NCI-H2107 (cell line): ENCODE measurements around the gene RBM45.
"Not testable (repeated sequence)": the region's sequence is repeated elsewhere in the genome, so short reads cannot be mapped to it uniquely, and the experiment has no call there.

Experiments
- DNase-seq: peaks from one replicate; lab custom pipeline; 2025; lab: John Stamatoyannopoulos, UW

RBM45 gene

GRCh38 chr2:178112202-178113152 lies at the start of gene RBM45:
RBM45 (plus strand) TSS chr2:178112437; CDS start chr2:178112547, 110 bp downstream.
- DNase-seq: peak; percentile 89

- DNase-seq: no peak
Observed at GRCh38 chr2:178066324-178066723, 45.9 kb upstream of the RBM45 start.

GRCh38 chr2:178066890-178067669 lies 45.2 kb upstream of the RBM45 start:
- DNase-seq: no peak

- no peak for DNase-seq
Observed at GRCh38 chr2:178068823-178069454, 43.3 kb upstream of the RBM45 start.

- DNase-seq: no peak
Observed at GRCh38 chr2:178069551-178069950, 42.7 kb upstream of the RBM45 start.

- no peak for DNase-seq
Observed at GRCh38 chr2:178070824-178071223, 41.4 kb upstream of the RBM45 start.

- DNase-seq: no peak
Observed at GRCh38 chr2:178072000-178072382, 40.2 kb upstream of the RBM45 start.

GRCh38 chr2:178072383-178073301 lies 39.6 kb upstream of the RBM45 start, which contains the start of gene PDE11A:
PDE11A (minus strand) TSS chr2:178072777; CDS start chr2:178072437, 340 bp downstream.
- peak; percentile 31 for DNase-seq

- no peak for DNase-seq
Observed at GRCh38 chr2:178074123-178075005, 37.9 kb upstream of the RBM45 start.

GRCh38 chr2:178075006-178075326 lies 37.3 kb upstream of the RBM45 start:
- DNase-seq: no peak

GRCh38 chr2:178076130-178076529 lies 36.1 kb upstream of the RBM45 start:
- no peak for DNase-seq

GRCh38 chr2:178079279-178079678 lies 33.0 kb upstream of the RBM45 start:
- not testable (repeated sequence) for DNase-seq

GRCh38 chr2:178082408-178083045 lies 29.7 kb upstream of the RBM45 start:
- no peak for DNase-seq

GRCh38 chr2:178084273-178084672 lies 28.0 kb upstream of the RBM45 start:
- no peak for DNase-seq

- DNase-seq: no peak
Observed at GRCh38 chr2:178088774-178089270, 23.4 kb upstream of the RBM45 start.

- DNase-seq: no peak
Observed at GRCh38 chr2:178093471-178093870, 18.8 kb upstream of the RBM45 start.

- DNase-seq: no peak
Observed at GRCh38 chr2:178101321-178102079, 10.7 kb upstream of the RBM45 start.

GRCh38 chr2:178105566-178105965 lies 6.7 kb upstream of the RBM45 start:
- DNase-seq: no peak

- DNase-seq: no peak
Observed at GRCh38 chr2:178106053-178106452, 6.2 kb upstream of the RBM45 start.
